Measurements from ENCODE around the gene KRT84. TPM values are rescaled to one million over a fixed set of nuclear protein-coding genes. Genes with fewer than 3 reads are reported as not detected.

The KRT84 gene
- total RNA-seq, 4 donors from 2014 or later = 0.49 to 2.1 (median 0.65) TPM; not detected in 1

DNA sequence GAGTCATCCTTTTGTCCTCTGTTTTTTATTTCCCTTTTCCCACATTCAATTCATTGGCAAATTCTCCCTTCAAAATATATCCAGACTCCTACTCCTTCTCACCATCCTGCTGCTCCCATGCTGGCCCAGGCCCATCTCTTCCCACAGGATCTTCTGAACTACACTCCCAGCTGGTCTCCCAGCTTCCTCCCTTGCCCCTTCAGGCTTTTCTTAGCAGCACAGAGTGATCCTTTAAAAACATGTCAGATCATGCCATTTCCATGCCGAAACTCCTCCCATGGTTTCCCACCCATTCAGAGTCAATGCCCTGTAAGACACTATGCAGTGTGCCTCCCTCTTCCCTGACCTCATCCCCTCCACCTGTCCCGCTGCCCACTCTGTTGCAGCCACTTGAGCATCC lies 2.4 kb upstream of the KRT84 start:
- 85% methylated on average over 2 of the region's 2 CpGs for WGBS
- DNase-seq (ENCODE audit: low spot score in 2 of 2) = no peak
- H3K4me1 ChIP-seq = peaks cover 45% of the 10 kb centered on the region

GRCh38 chr12:52383331-52383730 lies 2.1 kb downstream of the KRT84 start:
- Histone ChIP-seq H3K4me1 (peaks cover 7% of the 10 kb centered on the region), H3K4me3 (no peak overlapping the region), H3K27me3 (peaks cover 4% of the 10 kb centered on the region), H3K27ac (no peak overlapping the region), H3K36me3 (no peaks in the 10 kb centered on the region), H3K9me3 (no peaks in the 10 kb centered on the region)
- no peak for DNase-seq (ENCODE audit: low spot score in 2 of 2)
- 100% methylated on average over 2 of the region's 3 CpGs for WGBS
- no peak for TF ChIP-seq POLR2AphosphoS5 (IDR thresholded peaks at IDR 0.05)
- TF ChIP-seq POLR2A (IDR thresholded peaks at IDR 0.05) = no peak
- no peak for TF ChIP-seq EP300 (IDR thresholded peaks at IDR 0.05)
- TF ChIP-seq, protein P1, sequence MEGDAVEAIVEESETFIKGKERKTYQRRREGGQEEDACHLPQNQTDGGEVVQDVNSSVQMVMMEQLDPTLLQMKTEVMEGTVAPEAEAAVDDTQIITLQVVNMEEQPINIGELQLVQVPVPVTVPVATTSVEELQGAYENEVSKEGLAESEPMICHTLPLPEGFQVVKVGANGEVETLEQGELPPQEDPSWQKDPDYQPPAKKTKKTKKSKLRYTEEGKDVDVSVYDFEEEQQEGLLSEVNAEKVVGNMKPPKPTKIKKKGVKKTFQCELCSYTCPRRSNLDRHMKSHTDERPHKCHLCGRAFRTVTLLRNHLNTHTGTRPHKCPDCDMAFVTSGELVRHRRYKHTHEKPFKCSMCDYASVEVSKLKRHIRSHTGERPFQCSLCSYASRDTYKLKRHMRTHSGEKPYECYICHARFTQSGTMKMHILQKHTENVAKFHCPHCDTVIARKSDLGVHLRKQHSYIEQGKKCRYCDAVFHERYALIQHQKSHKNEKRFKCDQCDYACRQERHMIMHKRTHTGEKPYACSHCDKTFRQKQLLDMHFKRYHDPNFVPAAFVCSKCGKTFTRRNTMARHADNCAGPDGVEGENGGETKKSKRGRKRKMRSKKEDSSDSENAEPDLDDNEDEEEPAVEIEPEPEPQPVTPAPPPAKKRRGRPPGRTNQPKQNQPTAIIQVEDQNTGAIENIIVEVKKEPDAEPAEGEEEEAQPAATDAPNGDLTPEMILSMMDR (IDR thresholded peaks at IDR 0.05) = no peak

More for the DNA sequence above, 2.4 kb upstream of the KRT84 start:
- Histone ChIP-seq H3K27me3 (peaks cover 4% of the 10 kb centered on the region), H3K4me3 (no peak overlapping the region), H3K36me3 (no peaks in the 10 kb centered on the region), H3K9me3 (no peaks in the 10 kb centered on the region), H3K27ac (no peak overlapping the region)
- TF ChIP-seq, protein P1 (IDR thresholded peaks at IDR 0.05) = no peak
- TF ChIP-seq EP300 (IDR thresholded peaks at IDR 0.05) (no peak), POLR2A (IDR thresholded peaks at IDR 0.05) (no peak), POLR2AphosphoS5 (IDR thresholded peaks at IDR 0.05) (no peak)

- no peak for DNase-seq (ENCODE audit: low spot score in 2 of 2)
- Histone ChIP-seq H3K4me1 (peaks cover 2% of the 10 kb centered on the region), H3K27ac (no peak overlapping the region), H3K36me3 (no peaks in the 10 kb centered on the region), H3K9me3 (no peaks in the 10 kb centered on the region), H3K4me3 (no peak overlapping the region), H3K27me3 (peaks cover 8% of the 10 kb centered on the region)
- TF ChIP-seq POLR2AphosphoS5 (IDR thresholded peaks at IDR 0.05) (no peak), EP300 (IDR thresholded peaks at IDR 0.05) (no peak), POLR2A (IDR thresholded peaks at IDR 0.05) (no peak)
- TF ChIP-seq, protein P1 (IDR thresholded peaks at IDR 0.05) = no peak
- 95% methylated on average over 2 of the region's 2 CpGs for WGBS
Measured at GRCh38 chr12:52382854-52383253, 2.6 kb downstream of the KRT84 start.

- Histone ChIP-seq H3K4me1 (no peaks in the 10 kb centered on the region), H3K4me3 (no peak overlapping the region), H3K9me3 (no peaks in the 10 kb centered on the region), H3K27ac (no peak overlapping the region), H3K36me3 (no peaks in the 10 kb centered on the region), H3K27me3 (peaks cover 11% of the 10 kb centered on the region)
- no peak for DNase-seq (ENCODE audit: low spot score in 2 of 2)
- TF ChIP-seq POLR2AphosphoS5 (IDR thresholded peaks at IDR 0.05) = no peak
- TF ChIP-seq POLR2A (IDR thresholded peaks at IDR 0.05) = no peak
- TF ChIP-seq, protein P1 (IDR thresholded peaks at IDR 0.05) = no peak
- TF ChIP-seq EP300 (IDR thresholded peaks at IDR 0.05) = no peak
- WGBS = 89% methylated on average over 8 of the region's 8 CpGs
Measured at GRCh38 chr12:52381206-52381605, 4.2 kb downstream of the KRT84 start.

DNA sequence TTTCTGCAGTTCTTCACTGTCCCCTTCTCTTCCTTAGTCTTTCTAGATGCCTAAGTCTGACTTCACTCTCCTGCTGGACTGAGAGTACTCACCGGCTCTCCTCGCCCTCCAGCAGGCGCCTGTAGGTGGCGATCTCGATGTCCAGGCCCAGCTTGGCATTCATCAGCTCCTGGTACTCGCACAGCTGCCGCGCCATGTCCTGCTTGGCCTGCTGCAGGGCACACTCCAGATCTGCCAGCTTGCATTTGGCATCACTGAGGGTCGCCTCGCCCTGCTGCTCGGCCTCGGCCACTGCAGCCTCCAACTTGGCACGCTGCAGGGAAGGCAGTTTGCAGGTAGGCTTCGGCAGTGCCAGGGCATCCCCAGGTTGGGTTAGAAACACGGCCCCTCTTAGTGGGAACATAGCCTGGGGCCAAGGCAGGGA lies 5.2 kb downstream of the KRT84 start:
- no peak for TF ChIP-seq EP300 (IDR thresholded peaks at IDR 0.05)
- TF ChIP-seq, protein P1 (IDR thresholded peaks at IDR 0.05) = peak in 1 of 2 donors; percentile 51
- no peak for TF ChIP-seq POLR2A (IDR thresholded peaks at IDR 0.05)
- no peak for TF ChIP-seq POLR2AphosphoS5 (IDR thresholded peaks at IDR 0.05)
- 25% methylated on average over 8 of the region's 15 CpGs for WGBS
- Histone ChIP-seq H3K9me3 (no peaks in the 10 kb centered on the region), H3K4me3 (no peak overlapping the region), H3K27me3 (peaks cover 10% of the 10 kb centered on the region), H3K4me1 (no peaks in the 10 kb centered on the region), H3K36me3 (no peaks in the 10 kb centered on the region), H3K27ac (no peak overlapping the region)
- DNase-seq (ENCODE audit: low spot score in 2 of 2) = no peak

Measured in suprapubic skin (tissue), 4 donors.